ENCODE data around the gene ALG9.

The ALG9 gene

DNA sequence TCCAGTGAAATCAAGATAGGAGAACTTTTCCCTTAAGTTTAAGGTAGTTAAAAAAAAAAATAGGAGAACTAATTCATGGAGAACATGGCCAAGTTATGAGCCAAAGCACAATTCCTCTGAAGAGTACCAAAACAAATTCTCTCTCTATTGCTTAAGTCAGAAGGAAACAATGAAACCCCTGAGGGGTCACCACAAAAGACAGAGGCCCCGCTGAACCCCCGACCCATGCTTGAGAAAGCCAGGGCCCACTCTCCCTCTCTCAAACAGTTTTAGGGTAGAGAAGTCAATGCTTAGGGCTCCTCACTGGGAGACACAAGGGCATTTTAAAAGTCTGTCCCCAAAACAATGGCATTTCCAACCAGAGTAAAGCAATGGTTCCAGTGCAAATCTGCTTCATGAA is 132.1 kb downstream of the ALG9 start:
- no peak overlapping the region for H3K27ac ChIP-seq (ENCODE audit: low read depth in 2 of 2, low read length in 2 of 2)
- peaks cover 15 to 23% of the 10 kb centered on the region in 2 donors for H3K4me1 ChIP-seq (ENCODE audit: control insufficient read depth in 2 of 2, insufficient read depth in 2 of 2, low read length in 2 of 2)

DNA sequence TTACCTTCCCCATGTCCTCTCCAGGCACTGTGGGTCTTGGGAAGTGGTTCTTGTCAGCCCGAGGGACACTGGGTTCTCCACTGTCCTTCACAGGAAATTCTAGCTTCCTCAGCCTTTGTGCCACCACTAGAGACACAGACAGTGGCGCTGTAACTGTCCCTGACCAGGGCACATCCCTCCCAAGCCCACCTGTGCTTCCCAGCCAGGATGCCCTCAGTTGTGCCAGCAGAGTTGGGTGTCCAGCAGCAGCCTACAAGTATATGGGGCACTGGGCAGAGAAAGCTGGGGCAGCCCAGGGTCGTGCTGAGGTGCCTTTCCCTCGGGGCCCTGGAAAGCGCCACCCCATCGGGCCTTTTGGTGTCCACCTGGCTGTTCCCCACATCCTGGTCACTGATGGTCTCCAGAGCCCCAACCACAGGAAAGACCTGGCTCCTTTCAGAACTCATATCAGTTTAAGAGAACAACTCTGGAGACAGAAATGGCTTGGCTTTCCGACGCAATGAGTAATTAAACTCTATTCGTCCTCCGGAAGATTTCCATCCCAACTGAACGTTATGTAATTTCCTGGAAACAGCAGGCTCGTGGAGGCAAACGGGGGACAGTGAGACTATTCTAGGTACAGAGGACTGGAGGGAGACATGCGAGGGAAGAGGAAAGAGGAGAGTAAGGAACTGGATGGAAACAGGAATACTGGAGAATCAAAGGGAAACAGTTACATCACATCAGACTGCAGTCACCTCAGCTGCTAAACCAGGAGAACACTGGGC is 133.8 kb downstream of the ALG9 start:
- no peak overlapping the region for H3K4me3 ChIP-seq (ENCODE audit: low read length in 2 of 2)
- peaks cover 16 to 18% of the 10 kb centered on the region in 2 donors for H3K36me3 ChIP-seq (ENCODE audit: control insufficient read depth in 2 of 2, insufficient read depth in 2 of 2, low read length in 2 of 2)
- peak overlapping the region; percentile 78 to 86 for H3K27ac ChIP-seq (ENCODE audit: low read depth in 2 of 2, low read length in 2 of 2)
- no peaks in the 10 kb centered on the region for H3K27me3 ChIP-seq (ENCODE audit: control insufficient read depth in 2 of 2, insufficient read depth in 2 of 2, low read length in 2 of 2)
- peak overlapping the region in 1 of 2 donors; percentile 6 for H3K9ac ChIP-seq (ENCODE audit: low read depth in 1 of 2, low read length in 2 of 2)
- no peaks in the 10 kb centered on the region for H3K9me3 ChIP-seq (ENCODE audit: control insufficient read depth in 2 of 2, low read length in 2 of 2)
- peaks cover 20 to 35% of the 10 kb centered on the region in 2 donors for H3K4me1 ChIP-seq (ENCODE audit: control insufficient read depth in 2 of 2, insufficient read depth in 2 of 2, low read length in 2 of 2)

More for the DNA sequence above, 132.1 kb downstream of the ALG9 start:
- Histone ChIP-seq H3K4me3 (ENCODE audit: low read length in 2 of 2) (no peak overlapping the region), H3K36me3 (ENCODE audit: control insufficient read depth in 2 of 2, insufficient read depth in 2 of 2, low read length in 2 of 2) (peaks cover 28 to 30% of the 10 kb centered on the region in 2 donors), H3K9me3 (ENCODE audit: control insufficient read depth in 2 of 2, low read length in 2 of 2) (no peaks in the 10 kb centered on the region), H3K9ac (ENCODE audit: low read depth in 1 of 2, low read length in 2 of 2) (no peak overlapping the region), H3K27me3 (ENCODE audit: control insufficient read depth in 2 of 2, insufficient read depth in 2 of 2, low read length in 2 of 2) (no peaks in the 10 kb centered on the region)

DNA sequence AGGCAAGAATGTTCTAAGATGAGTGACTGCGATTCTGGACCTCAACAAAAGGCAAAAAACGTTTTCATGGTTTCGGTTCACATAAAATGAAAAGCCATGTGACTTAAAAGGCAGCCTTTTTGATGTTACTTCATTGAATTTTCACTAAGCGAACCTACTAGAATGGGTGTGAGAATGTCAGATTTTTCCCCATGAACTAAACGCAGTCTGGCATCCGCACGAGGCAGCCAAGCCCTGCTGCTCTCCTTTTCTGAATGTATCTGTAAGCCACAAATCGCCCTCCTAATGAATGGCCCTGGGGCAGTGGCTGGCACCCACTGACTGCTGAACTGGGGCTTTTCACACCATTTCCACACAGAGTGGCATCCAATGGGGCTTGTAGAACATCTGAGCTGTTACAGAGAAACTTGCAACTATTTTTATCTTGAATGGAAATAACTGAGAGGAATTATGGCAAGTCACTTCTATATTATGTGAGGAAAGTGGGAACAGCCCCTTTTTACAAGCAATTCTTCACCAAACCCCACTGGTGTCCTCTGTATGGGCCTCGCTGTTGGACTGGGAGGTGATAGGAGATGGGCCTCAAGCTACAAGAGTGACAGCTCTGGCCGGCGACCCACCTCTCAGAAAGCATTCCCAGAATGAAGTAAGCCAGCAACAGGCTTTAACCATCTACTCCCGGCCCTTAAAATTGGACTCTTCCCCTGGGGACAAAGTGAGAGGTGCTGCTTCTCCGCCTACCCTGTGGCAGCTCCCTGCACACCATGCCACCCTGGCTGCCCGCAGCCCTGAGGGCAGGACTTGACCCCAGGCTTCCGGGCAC is 134.5 kb downstream of the ALG9 start:
- H3K9ac ChIP-seq (ENCODE audit: low read depth in 1 of 2, low read length in 2 of 2), result peak overlapping the region; percentile 21 to 24
- no peaks in the 10 kb centered on the region for H3K9me3 ChIP-seq (ENCODE audit: control insufficient read depth in 2 of 2, low read length in 2 of 2)
- H3K4me3 ChIP-seq (ENCODE audit: low read length in 2 of 2), result no peak overlapping the region
- peaks cover 20 to 36% of the 10 kb centered on the region in 2 donors for H3K4me1 ChIP-seq (ENCODE audit: control insufficient read depth in 2 of 2, insufficient read depth in 2 of 2, low read length in 2 of 2)
- H3K36me3 ChIP-seq (ENCODE audit: control insufficient read depth in 2 of 2, insufficient read depth in 2 of 2, low read length in 2 of 2), result peaks cover 14% of the 10 kb centered on the region in 2 donors
- H3K27me3 ChIP-seq (ENCODE audit: control insufficient read depth in 2 of 2, insufficient read depth in 2 of 2, low read length in 2 of 2), result no peaks in the 10 kb centered on the region
- H3K27ac ChIP-seq (ENCODE audit: low read depth in 2 of 2, low read length in 2 of 2), result peak overlapping the region; percentile 78 to 86
